DOHH2 (cell line): Measurements from ENCODE around the gene ELAVL2.

Experiments used
- H3F3A ChIP-seq: fragments of 200-600 bp; sonication (generic), shearing (Covaris generic); 2 replicates; pipeline ENCODE4 v1.6.0; 2016; ENCODE audit warnings: antibody characterized with exemption, mild to moderate bottlenecking; ENCODE audit not compliant: control insufficient read depth, insufficient read depth
- H3K27ac ChIP-seq: fragments of 200-600 bp; sonication (generic); 2 replicates; pipeline ENCODE4 v1.5.1; 2014; ENCODE audit warnings: low read depth, mild to moderate bottlenecking, low read length, moderate library complexity
- H3K27me3 ChIP-seq: fragments of 200-600 bp; sonication (generic); 2 replicates; pipeline ENCODE4 v1.6.1; 2014; ENCODE audit warnings: mild to moderate bottlenecking, low read length, mixed read lengths; ENCODE audit not compliant: control insufficient read depth
- H3K36me3 ChIP-seq: fragments of 200-600 bp; sonication (generic); 2 replicates; pipeline ENCODE4 v1.6.1; 2014; ENCODE audit warnings: mild to moderate bottlenecking, low read length, moderate library complexity, mixed read lengths; ENCODE audit not compliant: control insufficient read depth
- H3K4me1 ChIP-seq: fragments of 200-600 bp; sonication (generic); 2 replicates; pipeline ENCODE4 v1.6.1; 2014; ENCODE audit warnings: mild to moderate bottlenecking, low read length, mixed read lengths; ENCODE audit not compliant: control insufficient read depth
- H3K4me2 ChIP-seq: fragments of 200-600 bp; sonication (generic); 2 replicates; pipeline ENCODE4 v1.6.0; 2014; ENCODE audit warnings: mild to moderate bottlenecking, low read length, moderate library complexity
- H3K4me3 ChIP-seq: fragments of 200-600 bp; sonication (generic); 2 replicates; pipeline ENCODE4 v1.5.1; 2014; ENCODE audit warnings: mild to moderate bottlenecking, low read length, mixed read lengths
- H3K79me2 ChIP-seq: fragments of 200-600 bp; sonication (generic); 2 replicates; pipeline ENCODE4 v1.6.1; 2014; ENCODE audit warnings: mild to moderate bottlenecking, low read length, mixed read lengths; ENCODE audit not compliant: control insufficient read depth
- H3K9me2 ChIP-seq: fragments of 200-600 bp; sonication (generic); replicated peaks from 2 replicates; pipeline ENCODE4 v1.6.1; 2014; ENCODE audit warnings: mild to moderate bottlenecking, low read length, mixed read lengths; ENCODE audit not compliant: control insufficient read depth
- H3K9me3 ChIP-seq: fragments of 200-600 bp; sonication (generic); 2 replicates; pipeline ENCODE4 v1.6.1; 2014; ENCODE audit warnings: antibody characterized with exemption, low read length, mixed read lengths; ENCODE audit not compliant: control insufficient read depth, insufficient read depth
- H4K20me1 ChIP-seq: fragments of 200-600 bp; sonication (generic); 2 replicates; pipeline ENCODE4 v1.6.0; 2014; ENCODE audit warnings: low read depth, mild to moderate bottlenecking, antibody characterized with exemption, low read length, moderate library complexity; ENCODE audit not compliant: control insufficient read depth, insufficient read depth
- CTCF ChIP-seq: fragments of 200-600 bp; sonication (generic); IDR thresholded peaks from one replicate; pipeline ENCODE4 v1.5.1; 2014; ENCODE audit warnings: antibody characterized with exemption, mild to moderate bottlenecking, low read depth, low read length; ENCODE audit not compliant: poor library complexity, severe bottlenecking
- EZH2phosphoT487 ChIP-seq: fragments of 200-600 bp; sonication (generic); IDR thresholded peaks from 2 replicates; pipeline ENCODE4 v1.6.1; 2017; ENCODE audit warnings: borderline replicate concordance, mild to moderate bottlenecking, antibody characterized with exemption, low read length, moderate library complexity, mixed read lengths

ELAVL2 gene

GRCh38 chr9:23774266-23774665, 51.8 kb downstream of the ELAVL2 start:
- no peaks in the 10 kb centered on the region for H3F3A ChIP-seq
- no peak overlapping the region for H3K4me3 ChIP-seq
- H4K20me1 ChIP-seq = no peaks in the 10 kb centered on the region
- no peaks in the 10 kb centered on the region for H3K27me3 ChIP-seq
- H3K79me2 ChIP-seq = no peaks in the 10 kb centered on the region
- H3K4me1 ChIP-seq = no peaks in the 10 kb centered on the region
- no peak overlapping the region for H3K27ac ChIP-seq
- H3K36me3 ChIP-seq = no peaks in the 10 kb centered on the region
- H3K9me3 ChIP-seq = no peaks in the 10 kb centered on the region
- H3K4me2 ChIP-seq = no peak overlapping the region
- TF ChIP-seq CTCF (no peak), EZH2phosphoT487 (no peak)
- no peaks in the 10 kb centered on the region for H3K9me2 ChIP-seq

GRCh38 chr9:23772385-23772783, 53.7 kb downstream of the ELAVL2 start:
- H3K4me2 ChIP-seq = no peak overlapping the region
- no peak overlapping the region for H3K27ac ChIP-seq
- H3K4me3 ChIP-seq = no peak overlapping the region
- H3K9me3 ChIP-seq = no peaks in the 10 kb centered on the region
- no peaks in the 10 kb centered on the region for H3K4me1 ChIP-seq
- no peaks in the 10 kb centered on the region for H3K9me2 ChIP-seq
- H4K20me1 ChIP-seq = no peaks in the 10 kb centered on the region
- H3K27me3 ChIP-seq = no peaks in the 10 kb centered on the region
- no peaks in the 10 kb centered on the region for H3K36me3 ChIP-seq
- no peak for TF ChIP-seq CTCF
- no peak for TF ChIP-seq EZH2phosphoT487
- H3F3A ChIP-seq = no peaks in the 10 kb centered on the region
- no peaks in the 10 kb centered on the region for H3K79me2 ChIP-seq

GRCh38 chr9:23771746-23772384, 54.2 kb downstream of the ELAVL2 start:
- H3K4me2 ChIP-seq = no peak overlapping the region
- no peaks in the 10 kb centered on the region for H3F3A ChIP-seq
- no peaks in the 10 kb centered on the region for H3K79me2 ChIP-seq
- TF ChIP-seq CTCF (no peak), EZH2phosphoT487 (no peak)
- H4K20me1 ChIP-seq = no peaks in the 10 kb centered on the region
- no peak overlapping the region for H3K27ac ChIP-seq
- H3K4me1 ChIP-seq = no peaks in the 10 kb centered on the region
- no peaks in the 10 kb centered on the region for H3K36me3 ChIP-seq
- no peaks in the 10 kb centered on the region for H3K9me2 ChIP-seq
- no peaks in the 10 kb centered on the region for H3K9me3 ChIP-seq
- no peaks in the 10 kb centered on the region for H3K27me3 ChIP-seq
- no peak overlapping the region for H3K4me3 ChIP-seq
